HG03139 (cell line): Measurements from ENCODE around the gene TSACC.
"Not testable (repeated sequence)": the region's sequence is repeated elsewhere in the genome, so short reads cannot be mapped to it uniquely, and the experiment has no call there.

ENCODE experiments used
- ATAC-seq: cut with Tn5 transposase; IDR thresholded peaks from one replicate; pipeline ENCODE4 v1.9.1; 2021; ENCODE audit not compliant: unreplicated experiment

Gene TSACC

GRCh38 chr1:156346035-156346434 is 7.7 kb downstream of the TSACC start:
- not testable (repeated sequence) for ATAC-seq

DNA sequence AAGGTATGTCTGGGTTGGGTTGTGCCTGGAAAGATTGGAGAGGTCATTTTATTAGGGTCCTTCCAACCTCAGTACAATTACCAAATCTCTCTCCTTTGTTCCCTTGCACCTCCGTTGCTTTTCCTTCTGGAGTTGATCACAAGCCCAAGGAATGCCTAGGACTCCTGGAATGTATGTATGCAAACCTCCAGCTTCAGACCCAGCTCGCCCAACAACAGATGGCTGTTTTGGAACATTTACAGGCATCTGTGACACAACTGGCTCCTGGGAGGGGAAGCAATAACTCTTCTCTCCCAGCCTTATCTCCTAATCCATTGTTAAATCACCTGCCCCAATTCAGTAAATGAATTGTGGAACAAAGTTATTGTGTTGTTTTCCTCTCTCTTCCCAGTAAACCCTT is 8.3 kb downstream of the TSACC start:
- no peak for ATAC-seq

GRCh38 chr1:156347331-156347730 is 9.0 kb downstream of the TSACC start:
- ATAC-seq: no peak

- not testable (repeated sequence) for ATAC-seq
These were observed 14.2 kb downstream of the TSACC start for GRCh38 chr1:156352481-156352880.

DNA sequence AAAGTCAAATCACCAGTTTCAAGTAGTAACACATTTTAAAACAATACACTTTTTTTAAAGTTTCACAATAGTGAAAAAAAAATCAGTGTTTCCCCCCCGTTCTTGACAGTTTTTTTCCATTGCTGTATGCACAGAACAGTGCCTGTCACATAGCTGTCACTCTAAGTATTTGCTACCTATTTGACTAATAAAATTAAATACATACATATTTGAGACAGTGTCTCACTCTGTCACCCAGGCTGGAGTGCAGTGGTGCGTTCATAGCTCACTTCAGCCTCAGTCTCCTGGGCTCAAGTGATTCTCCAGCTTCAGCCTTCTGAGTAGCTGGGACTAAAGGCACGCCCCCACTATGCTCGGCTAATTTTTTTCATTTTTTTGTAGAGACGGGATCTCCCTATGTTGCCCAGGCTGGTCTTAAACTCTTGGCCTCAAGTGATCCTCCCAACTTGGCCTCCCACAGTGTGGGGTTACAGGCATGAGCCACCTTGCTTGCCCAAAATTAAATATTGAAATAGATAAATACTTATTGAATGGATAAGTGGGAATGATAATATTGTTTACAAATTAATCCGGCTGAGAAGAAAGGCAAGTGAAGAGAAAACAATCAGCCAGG is 18.0 kb downstream of the TSACC start:
- no peak for ATAC-seq

- ATAC-seq: no peak
These were observed 18.7 kb downstream of the TSACC start for GRCh38 chr1:156356875-156357534.

- no peak for ATAC-seq
These were observed 19.7 kb downstream of the TSACC start for GRCh38 chr1:156357977-156358376.

DNA sequence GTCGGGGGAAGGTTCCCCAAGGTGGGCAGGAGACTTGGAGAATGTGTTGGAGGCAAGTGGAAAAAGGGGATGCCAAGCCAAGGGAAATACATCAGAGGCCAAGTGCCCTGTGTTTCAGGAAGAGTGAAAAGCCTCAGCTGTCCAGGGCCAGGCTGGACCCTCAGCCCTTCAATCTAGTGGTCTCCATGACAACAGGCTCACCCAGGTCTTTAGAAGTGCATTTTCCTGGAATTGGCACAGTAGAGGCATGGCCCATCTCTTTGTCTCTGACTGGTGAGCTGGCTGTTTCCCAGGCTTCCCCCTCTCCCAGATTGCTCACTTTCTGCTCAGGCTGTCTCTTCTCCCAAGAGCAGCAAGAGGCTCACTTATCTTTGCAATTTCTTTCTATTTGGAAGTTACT is 20.3 kb downstream of the TSACC start:
- no peak for ATAC-seq

GRCh38 chr1:156359249-156359648 is 20.9 kb downstream of the TSACC start:
- no peak for ATAC-seq

GRCh38 chr1:156359973-156360372 is 21.6 kb downstream of the TSACC start:
- no peak for ATAC-seq

DNA sequence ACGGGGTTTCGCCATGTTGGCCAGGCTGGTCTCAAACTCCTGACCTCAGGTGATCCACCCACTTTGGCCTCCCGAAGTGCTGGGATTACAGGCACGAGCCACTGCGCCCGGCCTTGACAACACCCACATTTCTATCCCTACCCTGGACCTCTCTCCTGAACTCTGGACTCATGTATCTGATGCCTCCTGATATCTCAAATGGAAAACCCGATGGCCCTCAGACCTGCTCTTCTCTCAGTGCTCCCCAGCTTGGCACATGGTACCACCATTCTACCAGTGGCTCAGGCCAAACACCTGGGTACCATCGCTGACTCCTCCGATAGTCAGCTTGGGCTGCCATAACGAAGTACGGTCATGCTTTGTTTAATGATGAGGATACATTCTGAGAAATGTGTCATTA is 22.2 kb downstream of the TSACC start:
- ATAC-seq: no peak

DNA sequence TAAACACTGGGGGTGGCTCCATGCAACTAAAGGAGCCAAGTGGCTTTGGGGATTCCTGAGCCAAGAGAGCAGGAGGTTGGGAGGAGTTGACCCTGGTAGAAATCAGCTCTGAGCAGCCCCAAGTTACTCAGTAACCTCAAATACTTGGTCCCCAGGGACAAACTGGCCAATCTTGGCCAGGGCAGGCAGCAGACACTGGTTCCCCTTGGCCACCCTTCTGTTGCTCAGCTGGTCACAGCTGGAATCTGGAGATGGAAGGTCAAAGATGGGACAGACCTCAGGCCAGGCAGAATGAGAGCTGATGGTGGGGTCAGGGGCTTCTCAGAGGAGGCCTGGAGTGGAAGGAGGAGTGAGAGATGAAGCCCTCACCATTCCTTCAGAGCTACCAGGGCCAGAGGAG is 27.4 kb downstream of the TSACC start:
- no peak for ATAC-seq

DNA sequence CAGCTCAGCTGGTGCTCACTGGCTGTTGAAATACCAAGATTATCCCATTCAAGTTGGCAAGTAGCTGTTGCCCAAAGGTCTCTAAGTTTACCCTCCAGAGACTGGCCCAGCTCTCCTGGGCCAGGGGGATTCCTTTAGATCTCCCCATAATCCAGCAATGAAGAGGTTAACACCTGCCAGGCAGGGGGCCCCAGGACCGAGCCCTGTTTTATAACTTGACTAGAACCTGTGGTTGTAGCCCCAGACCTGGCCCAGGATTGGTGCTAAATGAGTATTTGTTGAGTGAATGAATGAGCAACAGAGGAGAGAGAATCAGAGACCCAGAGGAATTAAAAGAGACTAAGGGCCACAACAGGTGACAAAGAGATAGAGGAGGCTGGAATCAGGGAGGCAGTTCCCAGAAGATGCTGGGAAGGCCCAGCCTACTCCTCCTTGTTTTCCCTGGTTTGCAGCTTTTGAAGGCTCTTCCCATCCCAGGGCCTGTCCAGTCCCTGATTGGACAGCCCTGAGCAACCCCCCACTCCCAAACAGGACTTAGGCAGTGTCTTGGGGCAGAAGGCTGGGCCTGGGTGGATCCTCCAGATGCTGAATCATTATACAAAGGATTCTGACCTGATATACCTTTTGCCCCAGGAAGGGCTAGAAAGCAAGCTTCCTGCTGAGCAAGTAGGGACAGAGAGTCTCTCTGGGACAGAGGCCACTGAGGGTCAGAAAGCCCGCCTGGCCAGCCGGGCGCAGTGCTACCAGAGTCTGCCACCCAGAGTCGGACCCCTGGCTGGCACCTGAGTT is 28.2 kb downstream of the TSACC start:
- no peak for ATAC-seq

DNA sequence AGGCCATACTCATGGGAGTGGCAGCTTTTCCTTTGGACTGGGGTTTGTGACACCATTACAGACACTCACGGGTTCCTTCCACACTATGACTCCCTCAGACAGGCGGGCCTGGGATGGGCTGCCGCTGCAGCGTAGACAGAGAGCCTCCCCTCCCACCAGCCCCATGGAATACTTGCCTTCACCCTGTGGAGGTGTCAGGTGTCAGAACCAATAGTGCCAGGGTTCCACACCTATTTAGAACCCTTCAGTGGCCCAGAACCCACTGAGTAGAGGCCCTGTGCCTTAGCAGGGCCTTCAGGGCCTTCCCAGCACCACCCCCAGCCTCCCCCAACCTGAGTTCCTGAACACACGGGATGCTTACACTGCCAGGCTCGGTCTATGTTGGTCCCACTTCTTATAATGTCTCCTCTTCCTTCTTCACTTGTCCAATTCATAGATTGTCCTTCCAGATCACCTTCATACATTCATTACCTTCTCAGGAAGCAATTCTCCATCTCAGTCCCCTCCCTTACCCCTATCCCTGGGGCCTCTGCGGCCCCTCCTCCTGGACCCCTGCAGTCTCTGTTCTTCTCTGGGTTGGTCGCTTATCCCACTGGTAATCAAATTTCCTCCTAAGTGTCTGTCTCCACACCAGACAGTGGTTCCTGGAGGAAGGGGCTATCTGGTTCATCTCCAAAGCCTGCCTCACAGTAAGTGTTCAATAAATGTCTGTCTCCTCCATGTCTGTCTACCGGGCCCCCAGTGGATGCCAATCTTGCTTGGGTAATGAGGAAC is 29.2 kb downstream of the TSACC start:
- no peak for ATAC-seq

GRCh38 chr1:156368157-156368658 is 29.9 kb downstream of the TSACC start:
- ATAC-seq: no peak

DNA sequence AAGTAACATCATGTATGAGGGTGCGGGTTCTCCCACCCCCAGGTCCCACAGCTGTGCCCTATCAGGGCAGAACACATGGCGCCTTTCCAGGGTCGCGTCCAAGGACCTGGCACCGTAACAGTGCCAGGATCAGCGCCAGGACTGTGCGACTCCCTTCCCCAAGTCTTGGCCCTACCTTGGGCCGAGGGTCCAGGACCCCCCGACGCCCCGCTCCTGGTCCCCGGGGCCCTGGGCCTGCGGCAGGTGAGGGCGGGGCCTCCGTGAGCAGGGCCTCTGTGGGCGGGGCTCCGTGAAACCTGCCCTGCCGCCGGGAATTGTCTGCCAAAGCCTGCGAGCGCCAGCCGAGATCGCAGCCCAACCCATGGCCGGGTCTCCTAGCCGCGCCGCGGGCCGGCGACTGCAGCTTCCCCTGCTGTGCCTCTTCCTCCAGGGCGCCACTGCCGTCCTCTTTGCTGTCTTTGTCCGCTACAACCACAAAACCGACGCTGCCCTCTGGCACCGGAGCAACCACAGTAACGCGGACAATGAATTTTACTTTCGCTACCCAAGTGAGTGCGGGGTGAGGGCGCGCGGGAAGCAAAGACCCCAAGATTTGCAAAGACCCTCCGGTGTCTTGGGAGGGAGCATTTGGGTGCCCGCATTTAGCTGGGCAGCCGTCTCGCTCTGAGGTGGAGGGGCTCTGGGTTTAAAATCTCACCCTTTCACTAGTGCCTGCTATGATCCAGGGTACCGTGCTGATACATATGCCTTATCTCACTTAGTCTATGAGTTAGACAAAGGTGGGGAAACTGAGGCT is 30.8 kb downstream of the TSACC start, which contains the start of gene RHBG:
Gene RHBG, plus strand, starts transcription at position 323 of the 796 bp plus-strand sequence. Its CDS starts 39 bp downstream, at position 362.
- no peak for ATAC-seq

DNA sequence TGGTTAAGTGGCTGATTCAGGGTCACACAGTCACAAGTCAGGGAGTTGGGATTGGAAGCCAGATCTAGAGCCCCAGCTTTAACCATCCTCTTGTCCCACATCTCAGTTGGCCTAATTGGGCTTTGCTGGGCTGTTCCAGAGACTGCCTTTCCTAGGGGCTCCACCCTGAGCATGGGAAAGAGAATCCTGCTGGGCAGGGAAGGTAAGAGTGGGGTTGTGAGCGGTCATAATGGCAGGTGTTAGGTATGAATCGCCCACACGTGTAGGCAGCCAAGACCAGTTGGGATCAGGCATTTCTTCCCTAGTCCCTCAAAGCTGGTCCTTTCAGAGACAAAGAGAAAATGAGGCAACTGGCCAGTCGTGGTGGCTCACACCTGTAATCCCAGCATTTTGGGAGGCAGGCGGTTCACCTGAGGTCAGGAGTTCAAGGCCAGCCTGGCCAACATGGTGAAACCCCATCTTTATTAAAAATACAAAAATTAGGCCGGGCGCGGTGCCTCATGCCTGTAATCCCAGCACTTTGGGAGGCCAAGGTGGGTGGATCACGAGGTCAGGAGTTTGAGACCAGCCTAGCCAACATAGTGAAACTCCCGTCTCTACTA is 31.5 kb downstream of the TSACC start:
- ATAC-seq: not testable (repeated sequence)

DNA sequence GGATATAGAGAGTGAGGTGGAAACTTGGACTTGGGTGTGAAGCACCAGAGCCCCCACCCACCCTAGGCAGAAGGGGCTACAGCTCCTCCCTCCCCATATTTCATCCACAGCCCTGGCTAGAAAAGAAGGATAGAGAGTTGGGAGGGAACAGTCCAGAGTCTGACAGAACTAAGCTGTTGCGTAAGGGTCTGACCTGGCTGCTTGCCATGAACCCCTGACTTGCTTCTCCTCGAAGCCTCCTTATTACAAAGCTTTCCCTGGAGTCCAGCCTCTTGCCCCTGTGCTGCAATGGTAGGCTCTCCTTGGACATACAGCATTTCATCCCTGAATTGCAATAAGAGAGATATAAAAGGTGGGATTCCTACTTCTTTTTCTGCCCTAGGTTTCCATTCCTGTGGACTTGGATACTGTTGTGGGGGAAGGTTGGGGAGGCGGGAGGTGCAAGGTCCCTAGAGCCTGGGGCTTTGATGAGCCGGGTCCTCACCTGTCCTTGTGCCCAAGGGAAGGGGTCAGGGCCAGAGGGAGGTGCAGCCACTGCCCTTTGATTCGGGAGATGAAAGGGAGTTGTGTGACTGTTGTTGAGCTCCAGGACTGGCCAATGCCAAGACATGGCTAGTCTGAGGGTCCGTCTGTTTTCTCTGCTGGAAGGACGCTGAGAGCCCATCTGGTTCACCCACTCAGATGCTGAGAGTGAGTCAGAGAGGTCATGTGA is 33.4 kb downstream of the TSACC start:
- no peak for ATAC-seq

DNA sequence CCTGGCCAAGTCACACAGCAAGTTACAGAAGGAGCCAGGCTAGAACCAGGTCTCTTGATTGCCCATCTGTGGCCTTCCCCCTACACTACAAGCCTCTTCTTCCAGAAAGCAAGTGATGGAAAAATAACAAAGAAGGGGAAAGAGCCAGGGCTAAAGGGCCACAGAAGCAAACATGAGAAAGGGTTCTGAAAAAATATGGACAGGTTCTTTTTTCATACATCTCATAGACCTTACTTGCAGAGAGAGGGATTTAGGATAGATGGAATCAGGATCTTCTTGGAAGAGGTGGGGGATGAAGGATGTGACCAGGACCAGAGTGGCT is 33.9 kb downstream of the TSACC start:
- no peak for ATAC-seq
